ENCODE data around the gene FAM13C. TPM values are rescaled to one million over a fixed set of nuclear protein-coding genes. Genes with fewer than 3 reads are reported as not detected.

Gene FAM13C
- total and polyA plus RNA-seq, 2 of the 13 experiments (the other 11 are each of a cell fraction or from before 2014, with no cell fraction given): 0.07 to 0.26 TPM

DNA sequence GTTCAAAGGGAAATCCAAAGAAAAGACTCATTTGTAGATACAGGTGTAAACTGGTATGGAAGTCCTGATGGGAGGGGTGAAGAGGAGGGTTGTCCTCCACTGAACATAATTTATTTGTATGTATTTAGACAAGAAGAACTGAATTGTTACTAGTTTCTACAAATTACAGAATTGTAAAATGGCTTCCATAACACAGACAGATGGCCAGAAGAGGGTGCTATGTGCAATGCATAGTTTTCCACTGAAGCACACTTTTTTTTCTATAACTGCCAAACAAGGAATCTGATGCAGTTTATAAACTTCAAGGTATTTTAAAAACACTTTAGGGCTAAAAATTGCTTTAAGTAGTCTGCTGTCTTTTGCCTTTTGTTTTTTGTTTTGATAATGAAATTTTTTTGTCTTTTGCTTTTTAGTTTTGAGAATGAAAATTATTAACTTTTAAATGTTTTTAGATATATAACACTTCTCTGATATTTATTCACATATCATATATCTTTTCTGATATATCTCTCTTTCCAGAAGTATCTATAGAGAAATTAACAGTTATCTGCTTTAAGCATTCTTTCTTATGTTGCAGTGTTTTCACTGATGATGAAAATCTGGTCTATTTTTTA is 127.4 kb downstream of the FAM13C start:
- H3K79me2 ChIP-seq (ENCODE audit: insufficient read depth, low read length): peaks cover 59% of the 10 kb centered on the region
- no peak overlapping the region for H3K4me3 ChIP-seq (replicated peaks in 1 of 3; ENCODE audit: insufficient read depth in 1 of 3, low read depth in 2 of 3, low read length in 3 of 3)
- in situ Hi-C loops (cut with HindIII; ENCODE audit: extremely low pct_ligation_motif_present, low pct_unique_long_range_greater_than_20kb) (loop anchor here (10.0 kb wide), 1 partner anchor 280 kb away; no protein-coding TSS in a partner anchor), intact Hi-C loops (cut with micrococcal nuclease; ENCODE audit: unreplicated experiment) (no loop called here)
- no peak overlapping the region for H2AFZ ChIP-seq (ENCODE audit: low read length)
- H4K20me1 ChIP-seq (ENCODE audit: insufficient read depth, low read length): peaks cover 5% of the 10 kb centered on the region; the same call in 1 of the 2 replicates
- DNase-seq (ENCODE audit: low spot score) (no peak), ATAC-seq (no peak; the same call in 2 of the 3 replicates), FAIRE-seq (no peak)
- no peak overlapping the region for H3K27ac ChIP-seq (ENCODE audit: extremely low read length, insufficient read depth, low read length)
- H3K4me2 ChIP-seq (ENCODE audit: low read depth, low read length): no peak overlapping the region
- CTCF ChIA-PET (ENCODE audit: low intra/inter-chr PET ratio, low total read pairs): no interaction called here
- no peaks in the 10 kb centered on the region for H3K9me3 ChIP-seq (ENCODE audit: low read length)
- H3K27me3 ChIP-seq (ENCODE audit: control insufficient read depth in 1 of 2, insufficient read depth in 2 of 2, low read length in 2 of 2): no peaks in the 10 kb centered on the region; a peak in 1 of 5 replicates
- POLR2A ChIA-PET: no interaction called here
- TF ChIP-seq, protein P1, sequence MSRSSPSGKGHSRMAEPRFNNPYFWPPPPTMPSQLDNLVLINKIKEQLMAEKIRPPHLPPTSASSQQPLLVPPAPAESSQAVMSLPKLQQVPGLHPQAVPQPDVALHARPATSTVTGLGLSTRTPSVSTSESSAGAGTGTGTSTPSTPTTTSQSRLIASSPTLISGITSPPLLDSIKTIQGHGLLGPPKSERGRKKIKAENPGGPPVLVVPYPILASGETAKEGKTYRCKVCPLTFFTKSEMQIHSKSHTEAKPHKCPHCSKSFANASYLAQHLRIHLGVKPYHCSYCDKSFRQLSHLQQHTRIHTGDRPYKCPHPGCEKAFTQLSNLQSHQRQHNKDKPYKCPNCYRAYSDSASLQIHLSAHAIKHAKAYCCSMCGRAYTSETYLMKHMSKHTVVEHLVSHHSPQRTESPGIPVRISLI (CRISPR knock-in tag; IDR thresholded peaks at IDR 0.05; ENCODE audit: borderline replicate concordance): peak; percentile 60; the same call in 1 of the 2 replicates
- TF ChIP-seq ERF (CRISPR knock-in tag; IDR thresholded peaks at IDR 0.05) (no peak), MATR3 (CRISPR knock-in tag; IDR thresholded peaks at IDR 0.05) (no peak), YY1 (IDR thresholded peaks at IDR 0.05; ENCODE audit: insufficient read depth, insufficient replicate concordance, low read depth, low read length) (peak; percentile 72), POGZ (CRISPR knock-in tag; IDR thresholded peaks at IDR 0.05) (peak; percentile 39; the same call in 1 of the 2 replicates), STAG1 (CRISPR knock-in tag; IDR thresholded peaks at IDR 0.05) (peak; percentile 41), CTCF (CRISPR knock-in tag; IDR thresholded peaks at IDR 0.05) (peak; percentile 54), ASH2L (IDR thresholded peaks at IDR 0.05; ENCODE audit: insufficient read length, low read depth, low read length) (peak; percentile 19)
- H3K9ac ChIP-seq (ENCODE audit: insufficient read depth, low read depth, low read length): no peak overlapping the region
- no TSS peak for BruUV-seq (replicated peaks)
- H3K36me3 ChIP-seq (replicated peaks in 1 of 2; ENCODE audit: control insufficient read depth in 1 of 2, insufficient read depth in 2 of 2, low read length in 2 of 2): peaks cover 8 to 52% of the 10 kb centered on the region in 2 experiments
- peaks cover 5% of the 10 kb centered on the region; the same call in 1 of the 2 replicates for H3K4me1 ChIP-seq (ENCODE audit: insufficient read depth, low read length)

All from HepG2 (cell line).